PC-9 (cell line): Measurements from ENCODE around the gene TTC28. TPM values are rescaled to one million over a fixed set of nuclear protein-coding genes. Genes with fewer than 3 reads are reported as not detected.

Source experiments
- BruUV-seq: library from RNA; stranded (reverse); fragments of 400-500 nt; replicated peaks from 2 replicates; lab custom pipeline; 2021; lab: Mats Ljungman, UMichigan
- CTCF ChIA-PET: fragments of 300-600 bp; sonication (Branson Sonifier 250); formaldehyde crosslinking; loops from one replicate; lab custom pipeline; 2022; ENCODE audit warnings: antibody characterized with exemption; lab: Charles Lee
- POLR2A ChIA-PET: fragments of 300-600 bp; sonication (Branson Sonifier 250); formaldehyde crosslinking; loops from one replicate; lab custom pipeline; 2022; ENCODE audit warnings: antibody characterized with exemption; ENCODE audit not compliant: unreplicated experiment; lab: Charles Lee
- DNase-seq, 2 experiments: peaks; one replicate each; pipeline versions ENCODE4 v3.0.0 to v3.0.0-alpha.2; 2015 to 2022; ENCODE audit warnings: mixed read lengths in 1 of 2
- H2AFZ ChIP-seq: fragments of 200-600 bp; sonication (generic); 2 replicates; pipeline ENCODE4 v1.8.1; 2017; ENCODE audit warnings: antibody characterized with exemption
- H3F3A ChIP-seq: fragments of 200-600 bp; sonication (generic); 2 replicates; pipeline ENCODE4 v1.8.1; 2017; ENCODE audit warnings: antibody characterized with exemption, mild to moderate bottlenecking, low read depth; ENCODE audit not compliant: insufficient read depth
- H3K27ac ChIP-seq: fragments of 200-600 bp; sonication (generic); 2 replicates; pipeline ENCODE4 v1.6.1; 2016; ENCODE audit warnings: mixed run types
- H3K27me3 ChIP-seq: fragments of 200-600 bp; sonication (generic); 2 replicates; pipeline ENCODE4 v1.6.1; 2016; ENCODE audit warnings: low read depth, mixed run types; ENCODE audit not compliant: insufficient read depth
- H3K36me3 ChIP-seq: fragments of 200-600 bp; sonication (generic); 2 replicates; pipeline ENCODE4 v1.6.1; 2016; ENCODE audit warnings: low read depth, mixed run types
- H3K4me1 ChIP-seq: fragments of 200-600 bp; sonication (generic); replicated peaks from 2 replicates; pipeline ENCODE4 v1.6.1; 2016; ENCODE audit warnings: mixed run types; ENCODE audit not compliant: insufficient read depth
- H3K4me2 ChIP-seq: fragments of 200-600 bp; sonication (generic); 2 replicates; pipeline ENCODE4 v1.6.1; 2017; ENCODE audit warnings: mixed run types
- H3K4me3 ChIP-seq: fragments of 200-600 bp; sonication (generic); 2 replicates; pipeline ENCODE4 v1.6.1; 2016; ENCODE audit warnings: mixed run types
- H3K79me2 ChIP-seq: fragments of 200-600 bp; sonication (generic); 2 replicates; pipeline ENCODE4 v1.6.1; 2017; ENCODE audit warnings: low read depth, mixed run types
- H3K9me2 ChIP-seq: fragments of 200-600 bp; sonication (generic); 2 replicates; pipeline ENCODE4 v1.8.1; 2017; ENCODE audit warnings: mild to moderate bottlenecking; ENCODE audit not compliant: insufficient read depth
- H3K9me3 ChIP-seq: fragments of 200-600 bp; sonication (generic); 2 replicates; pipeline ENCODE4 v1.8.1; 2016; ENCODE audit warnings: low read depth; ENCODE audit not compliant: insufficient read depth
- H4K20me1 ChIP-seq: fragments of 200-600 bp; sonication (generic); 2 replicates; pipeline ENCODE4 v1.8.1; 2017; ENCODE audit not compliant: insufficient read depth
- EZH2 ChIP-seq: fragments of 200-600 bp; sonication (generic); IDR thresholded peaks from 2 replicates; pipeline ENCODE4 v1.8.0; 2017; ENCODE audit warnings: antibody characterized with exemption, low read depth
- intact Hi-C: fragments of 100-400 bp; cut with micrococcal nuclease; formaldehyde crosslinking; loops from one replicate; pipeline ENCODE4 v1.10.0; 2022; ENCODE audit not compliant: unreplicated experiment
- total RNA-seq: library from RNA; stranded (reverse); gene quantifications from 2 replicates; pipeline ENCODE4 v1.2.3, GENCODE V29; 2021
- TF ChIP-seq, protein P1 (sequence below): fragments of 200-600 bp; sonication (generic); conservative IDR thresholded peaks from 2 replicates; pipeline ENCODE4 v1.6.1; 2017; ENCODE audit warnings: mixed run types, antibody characterized with exemption, mild to moderate bottlenecking, moderate library complexity

Gene TTC28
- total RNA-seq, 1 experiment from 2014 or later, result 6.7 TPM

DNA sequence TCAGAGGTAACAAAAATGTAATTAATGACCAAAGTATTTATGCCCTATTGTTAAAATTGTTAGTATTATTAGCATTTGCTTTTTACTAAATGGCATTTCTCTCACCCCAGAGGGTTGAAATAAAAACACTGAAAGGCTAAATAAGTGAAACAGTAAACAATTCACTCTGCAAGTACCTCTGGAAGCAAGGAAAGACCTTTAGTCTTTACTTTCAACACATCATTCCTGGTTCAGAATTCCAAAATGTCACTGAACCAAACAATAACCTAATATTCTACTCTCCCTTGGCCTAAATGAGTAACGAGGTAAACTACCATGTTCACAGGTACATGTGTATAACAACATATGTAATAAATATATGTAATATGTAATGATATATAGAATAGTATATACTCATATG lies 369.3 kb downstream of the TTC28 start:
- CTCF ChIA-PET, result no interaction called here
- Histone ChIP-seq H3K4me2 (no peak overlapping the region), H3K9me3 (peaks cover 4% of the 10 kb centered on the region; the same call in 1 of the 2 replicates), H3K27ac (no peak overlapping the region), H3K4me3 (no peak overlapping the region), H4K20me1 (no peaks in the 10 kb centered on the region), H3K79me2 (no peaks in the 10 kb centered on the region), H3K9me2 (no peaks in the 10 kb centered on the region), H3F3A (no peaks in the 10 kb centered on the region), H3K27me3 (no peaks in the 10 kb centered on the region), H2AFZ (no peak overlapping the region), H3K4me1 (no peaks in the 10 kb centered on the region), H3K36me3 (no peaks in the 10 kb centered on the region)
- BruUV-seq, result no TSS peak
- intact Hi-C loops, result no loop called here
- DNase-seq, result no peak
- no peak for TF ChIP-seq EZH2
- TF ChIP-seq, protein P1, sequence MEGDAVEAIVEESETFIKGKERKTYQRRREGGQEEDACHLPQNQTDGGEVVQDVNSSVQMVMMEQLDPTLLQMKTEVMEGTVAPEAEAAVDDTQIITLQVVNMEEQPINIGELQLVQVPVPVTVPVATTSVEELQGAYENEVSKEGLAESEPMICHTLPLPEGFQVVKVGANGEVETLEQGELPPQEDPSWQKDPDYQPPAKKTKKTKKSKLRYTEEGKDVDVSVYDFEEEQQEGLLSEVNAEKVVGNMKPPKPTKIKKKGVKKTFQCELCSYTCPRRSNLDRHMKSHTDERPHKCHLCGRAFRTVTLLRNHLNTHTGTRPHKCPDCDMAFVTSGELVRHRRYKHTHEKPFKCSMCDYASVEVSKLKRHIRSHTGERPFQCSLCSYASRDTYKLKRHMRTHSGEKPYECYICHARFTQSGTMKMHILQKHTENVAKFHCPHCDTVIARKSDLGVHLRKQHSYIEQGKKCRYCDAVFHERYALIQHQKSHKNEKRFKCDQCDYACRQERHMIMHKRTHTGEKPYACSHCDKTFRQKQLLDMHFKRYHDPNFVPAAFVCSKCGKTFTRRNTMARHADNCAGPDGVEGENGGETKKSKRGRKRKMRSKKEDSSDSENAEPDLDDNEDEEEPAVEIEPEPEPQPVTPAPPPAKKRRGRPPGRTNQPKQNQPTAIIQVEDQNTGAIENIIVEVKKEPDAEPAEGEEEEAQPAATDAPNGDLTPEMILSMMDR, result no peak
- POLR2A ChIA-PET, result no interaction called here

DNA sequence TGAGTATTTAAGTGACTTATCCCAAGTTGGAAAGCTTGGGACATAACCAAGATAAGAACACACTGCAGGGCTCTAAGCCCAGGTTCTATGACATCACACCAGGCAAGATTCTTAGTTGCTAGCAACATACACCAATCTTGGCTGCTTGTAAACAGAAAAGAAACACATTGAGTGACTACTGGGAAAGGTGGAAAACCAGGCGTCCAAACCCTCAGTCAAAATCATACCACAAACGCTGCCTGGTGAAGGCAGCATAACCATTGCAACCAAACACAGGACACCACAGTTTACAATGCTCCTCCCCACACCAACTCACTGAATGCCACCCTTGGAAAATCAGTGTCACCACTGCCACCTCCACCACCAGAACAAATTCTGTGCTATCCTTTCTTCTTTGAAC lies 379.9 kb downstream of the TTC28 start:
- H3K79me2 ChIP-seq, result no peaks in the 10 kb centered on the region
- H3K4me3 ChIP-seq, result no peak overlapping the region
- no peaks in the 10 kb centered on the region for H3K36me3 ChIP-seq
- H3K27ac ChIP-seq, result no peak overlapping the region
- intact Hi-C loops, result no loop called here
- H3K9me2 ChIP-seq, result no peaks in the 10 kb centered on the region
- ChIA-PET POLR2A (no interaction called here), CTCF (no interaction called here)
- TF ChIP-seq, protein P1, result no peak
- no peak for TF ChIP-seq EZH2
- no peaks in the 10 kb centered on the region for H3K27me3 ChIP-seq
- H3K4me2 ChIP-seq, result no peak overlapping the region
- no peaks in the 10 kb centered on the region for H3K9me3 ChIP-seq
- no peaks in the 10 kb centered on the region for H3K4me1 ChIP-seq
- H2AFZ ChIP-seq, result no peak overlapping the region
- BruUV-seq, result no TSS peak
- no peaks in the 10 kb centered on the region for H4K20me1 ChIP-seq
- no peak for DNase-seq
- no peaks in the 10 kb centered on the region for H3F3A ChIP-seq

DNA sequence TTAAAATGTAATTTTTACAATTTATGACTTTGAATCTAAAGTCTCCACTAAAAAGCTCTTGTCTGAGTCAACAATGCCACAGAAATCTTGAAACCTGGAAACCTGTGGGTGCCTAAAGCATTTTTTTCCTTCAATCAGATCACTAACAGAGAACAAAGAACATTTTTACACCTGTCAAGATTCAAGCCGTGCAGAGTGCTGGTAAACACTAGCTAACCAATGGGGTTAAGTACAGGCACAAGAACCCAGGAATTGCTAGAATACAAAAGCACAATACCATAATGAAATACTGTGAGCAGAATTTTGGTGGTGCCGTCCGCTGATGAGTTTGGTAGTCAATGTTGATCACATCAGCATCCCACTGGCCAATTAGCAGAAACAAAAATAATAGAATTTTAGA lies 380.3 kb downstream of the TTC28 start:
- Histone ChIP-seq H3K4me1 (no peaks in the 10 kb centered on the region), H3K4me2 (no peak overlapping the region), H3K4me3 (no peak overlapping the region), H3K36me3 (no peaks in the 10 kb centered on the region), H4K20me1 (no peaks in the 10 kb centered on the region), H3K27ac (no peak overlapping the region), H2AFZ (no peak overlapping the region), H3K9me3 (no peaks in the 10 kb centered on the region), H3K27me3 (no peaks in the 10 kb centered on the region), H3K9me2 (no peaks in the 10 kb centered on the region), H3F3A (no peaks in the 10 kb centered on the region), H3K79me2 (no peaks in the 10 kb centered on the region)
- no TSS peak for BruUV-seq
- intact Hi-C loops, result no loop called here
- TF ChIP-seq EZH2, result no peak
- TF ChIP-seq, protein P1, result no peak
- ChIA-PET CTCF (no interaction called here), POLR2A (no interaction called here)
- DNase-seq, result no peak
